SK-N-SH (cell line): Measurements from ENCODE around the gene PRKCB. TPM values are rescaled to one million over a fixed set of nuclear protein-coding genes. Genes with fewer than 3 reads are reported as not detected.

ENCODE experiments used
- CTCF ChIA-PET: fragments of 300-600, 350-600 bp; formaldehyde crosslinking; extraction: SDS; loops from one replicate; lab custom pipeline; 2021; lab: Yijun Ruan, JAX
- POLR2A ChIA-PET: fragments of 350-600 bp; sonication (Branson Sonifier 250); formaldehyde crosslinking; extraction: SDS; loops from one replicate; lab custom pipeline; 2020; ENCODE audit warnings: antibody characterized with exemption, inconsistent platforms; lab: Yijun Ruan, JAX
- DNase-seq: peaks from one replicate; pipeline ENCODE4 v3.0.0; 2012
- H2AFZ ChIP-seq: fragments of 200-600 bp; sonication (generic); 2 replicates; pipeline ENCODE4 v1.8.1; 2016; ENCODE audit warnings: antibody characterized with exemption, mild to moderate bottlenecking, low read depth
- H3F3A ChIP-seq: fragments of 200-600 bp; sonication (generic); replicated peaks from 2 replicates; pipeline ENCODE3; 2016; ENCODE audit warnings: antibody characterized with exemption, mild to moderate bottlenecking; ENCODE audit not compliant: insufficient read depth
- H3K27ac ChIP-seq, 2 experiments: fragments of 200-500 bp in 1 of 2; fragments of 200-600 bp in 1 of 2; sonication (Bioruptor generic) in 1 of 2; sonication (generic), shearing (Covaris generic) in 1 of 2; 2 replicates each; pipeline versions ENCODE4 v1.5.1 to v1.6.1; 2014 to 2016; ENCODE audit warnings: low read depth in 2 of 2, inconsistent platforms in 1 of 2, low read length in 1 of 2, mild to moderate bottlenecking in 1 of 2, mixed read lengths in 1 of 2
- H3K27me3 ChIP-seq: fragments of 200-600 bp; sonication (generic), shearing (Covaris generic); 2 replicates; pipeline ENCODE4 v1.6.1; 2016; ENCODE audit warnings: mixed run types; ENCODE audit not compliant: insufficient read depth
- H3K36me3 ChIP-seq, 2 experiments: fragments of 200-500 bp in 1 of 2; fragments of 200-600 bp in 1 of 2; sonication (Bioruptor generic) in 1 of 2; sonication (generic) in 1 of 2; replicated peaks in 1 of 2; 2 replicates each; pipeline versions ENCODE3 to v1.5.1; 2014 to 2016; ENCODE audit warnings: low read length in 1 of 2, mild to moderate bottlenecking in 1 of 2; ENCODE audit not compliant: insufficient read depth in 2 of 2, control insufficient read depth in 1 of 2
- H3K4me1 ChIP-seq, 2 experiments: fragments of 200-500 bp in 1 of 2; fragments of 200-600 bp in 1 of 2; sonication (Bioruptor generic) in 1 of 2; sonication (generic), shearing (Covaris generic) in 1 of 2; 2 replicates each; pipeline versions ENCODE4 v1.5.1 to v1.6.1; 2014 to 2016; ENCODE audit warnings: low read depth in 1 of 2, low read length in 1 of 2, mixed run types in 1 of 2; ENCODE audit not compliant: insufficient read depth in 2 of 2, control insufficient read depth in 1 of 2
- H3K4me2 ChIP-seq: fragments of 200-600 bp; sonication (generic), shearing (Covaris generic); 2 replicates; pipeline ENCODE4 v1.6.1; 2017; ENCODE audit warnings: mixed run types
- H3K4me3 ChIP-seq, 2 experiments: fragments of 200-500 bp in 1 of 2; fragments of 200-600 bp in 1 of 2; sonication (Bioruptor generic) in 1 of 2; sonication (generic), shearing (Covaris generic) in 1 of 2; 2 replicates each; pipeline versions ENCODE4 v1.5.1 to v1.8.1; 2014 to 2016; ENCODE audit warnings: low read depth in 2 of 2, inconsistent platforms in 1 of 2, low read length in 1 of 2, mild to moderate bottlenecking in 1 of 2, mixed read lengths in 1 of 2, moderate library complexity in 1 of 2
- H3K79me2 ChIP-seq: fragments of 200-600 bp; sonication (generic); 2 replicates; pipeline ENCODE4 v1.8.1; 2017; ENCODE audit warnings: mild to moderate bottlenecking; ENCODE audit not compliant: insufficient read depth
- H3K9ac ChIP-seq: fragments of 200-600 bp; sonication (generic); 2 replicates; pipeline ENCODE4 v1.6.1; 2017; ENCODE audit warnings: mixed run types
- H3K9me2 ChIP-seq: fragments of 200-600 bp; sonication (generic); 2 replicates; pipeline ENCODE4 v1.6.1; 2017; ENCODE audit warnings: mixed run types
- H3K9me3 ChIP-seq: fragments of 200-600 bp; sonication (generic); 2 replicates; pipeline ENCODE4 v1.6.1; 2017; ENCODE audit warnings: mixed run types, mild to moderate bottlenecking, moderate library complexity
- H4K20me1 ChIP-seq: fragments of 200-600 bp; sonication (generic); 2 replicates; pipeline ENCODE4 v1.6.1; 2017; ENCODE audit warnings: mild to moderate bottlenecking, mixed run types; ENCODE audit not compliant: insufficient read depth
- ELF1 ChIP-seq: IDR thresholded peaks from 2 replicates; pipeline ENCODE4 v1.4.0; 2012
- FOSL2 ChIP-seq: IDR thresholded peaks from 2 replicates; pipeline ENCODE4 v1.4.0; 2012; ENCODE audit warnings: low read depth, mild to moderate bottlenecking, moderate library complexity, borderline replicate concordance
- IRF3 ChIP-seq: fragments of 150-350 bp; IDR thresholded peaks from 2 replicates; pipeline ENCODE4 v1.6.1; 2016; ENCODE audit warnings: mild to moderate bottlenecking, low read depth, low read length
- POLR2AphosphoS5 ChIP-seq: IDR thresholded peaks from 2 replicates; pipeline ENCODE4 v1.6.1; 2012; ENCODE audit warnings: low read depth, low read length
- REST ChIP-seq: IDR thresholded peaks from 2 replicates; pipeline ENCODE4 v1.6.1; 2012; ENCODE audit warnings: mild to moderate bottlenecking, low read depth, low read length, moderate library complexity
- SIN3A ChIP-seq: IDR thresholded peaks from 2 replicates; pipeline ENCODE4 v1.6.1; 2012; ENCODE audit warnings: low read depth, mild to moderate bottlenecking, low read length, moderate library complexity, borderline replicate concordance
- TAF1 ChIP-seq: IDR thresholded peaks from 2 replicates; pipeline ENCODE4 v1.6.1; 2012; ENCODE audit warnings: low read depth, mild to moderate bottlenecking, low read length, moderate library complexity, borderline replicate concordance
- ZBTB33 ChIP-seq: IDR thresholded peaks from 2 replicates; pipeline ENCODE4 v1.4.0; 2012; ENCODE audit warnings: low read depth, borderline replicate concordance
- WGBS: methylation state at CpG from one replicate; pipeline ENCODE4 v1.1.6; 2017; ENCODE audit warnings: low lambda C conversion rate; 5-methylcytosine and 5-hydroxymethylcytosine counted together
- polyA plus RNA-seq, 3 experiments: library from polyadenylated mRNA; depleted of rRNA; stranded (reverse); fragments of >200 nt; gene quantifications; 2 replicates each; pipeline ENCODE4 v1.2.3, GENCODE V29; 2012

The PRKCB gene
- polyA plus RNA-seq, 1 of the 3 experiments (the other 2 are of a cell fraction): 0.12 TPM

GRCh38 chr16:23996258-23996955 is 160.6 kb downstream of the PRKCB start:
- no peaks in the 10 kb centered on the region for H4K20me1 ChIP-seq
- no peak for TF ChIP-seq REST
- no peak for TF ChIP-seq ELF1
- no peak for TF ChIP-seq SIN3A
- TF ChIP-seq IRF3: no peak
- POLR2A ChIA-PET: no interaction called here
- CTCF ChIA-PET: interaction anchor here (3.7 kb wide), 1 partner anchor 14 kb away, joined by 16 read pairs; no protein-coding TSS in a partner anchor
- no peaks in the 10 kb centered on the region for H3F3A ChIP-seq
- WGBS: 17% methylated on average over 4 of the region's 4 CpGs
- H3K36me3 ChIP-seq: no peaks in the 10 kb centered on the region
- DNase-seq: no peak
- no peaks in the 10 kb centered on the region for H3K27me3 ChIP-seq
- H3K4me3 ChIP-seq: no peak overlapping the region
- no peaks in the 10 kb centered on the region for H3K9me2 ChIP-seq
- H3K4me1 ChIP-seq: no peaks in the 10 kb centered on the region
- no peak overlapping the region for H3K4me2 ChIP-seq
- no peaks in the 10 kb centered on the region for H3K79me2 ChIP-seq
- no peaks in the 10 kb centered on the region for H3K9me3 ChIP-seq
- no peak overlapping the region for H3K27ac ChIP-seq
- H2AFZ ChIP-seq: no peak overlapping the region
- no peak overlapping the region for H3K9ac ChIP-seq

- POLR2A ChIA-PET: no interaction called here
- Histone ChIP-seq H3K9me2 (no peaks in the 10 kb centered on the region), H3K4me3 (no peak overlapping the region), H3K36me3 (no peaks in the 10 kb centered on the region), H2AFZ (no peak overlapping the region), H4K20me1 (no peaks in the 10 kb centered on the region), H3K27ac (no peak overlapping the region), H3K9ac (no peak overlapping the region), H3K9me3 (no peaks in the 10 kb centered on the region), H3K4me1 (no peaks in the 10 kb centered on the region), H3K4me2 (no peak overlapping the region), H3F3A (no peaks in the 10 kb centered on the region), H3K79me2 (no peaks in the 10 kb centered on the region), H3K27me3 (no peaks in the 10 kb centered on the region)
- TF ChIP-seq FOSL2 (no peak), TAF1 (no peak), ZBTB33 (no peak), POLR2AphosphoS5 (no peak)
- CTCF ChIA-PET: interaction anchor here (1.6 to 3.7 kb wide), 3 partner anchors 12 to 43 kb away, joined by 4 to 16 read pairs (median 6); no protein-coding TSS in a partner anchor
- no peak for DNase-seq
These were observed 163.0 kb downstream of the PRKCB start for GRCh38 chr16:23998771-23999170.
